ENCODE results near the gene NAV2.

NAV2 gene

GRCh38 chr11:19777377-19778102 lies 64.9 kb downstream of the NAV2 start:
- no peak for DNase-seq (ENCODE audit: extremely low read depth, low read depth)
- TF ChIP-seq CTCF (IDR thresholded peaks at IDR 0.05; ENCODE audit: low read depth, low read length): no peak

GRCh38 chr11:19779740-19780139 lies 67.1 kb downstream of the NAV2 start:
- no peak for TF ChIP-seq CTCF (IDR thresholded peaks at IDR 0.05; ENCODE audit: low read depth, low read length)
- DNase-seq (ENCODE audit: extremely low read depth, low read depth): no peak

GRCh38 chr11:19781351-19781750 lies 68.7 kb downstream of the NAV2 start:
- TF ChIP-seq CTCF (IDR thresholded peaks at IDR 0.05; ENCODE audit: low read depth, low read length): no peak
- DNase-seq (ENCODE audit: extremely low read depth, low read depth): no peak

GRCh38 chr11:19785265-19785664 lies 72.6 kb downstream of the NAV2 start:
- no peak for TF ChIP-seq CTCF (IDR thresholded peaks at IDR 0.05; ENCODE audit: low read depth, low read length)
- DNase-seq (ENCODE audit: extremely low read depth, low read depth): no peak

- no peak for TF ChIP-seq CTCF (IDR thresholded peaks at IDR 0.05; ENCODE audit: low read depth, low read length)
- DNase-seq (ENCODE audit: extremely low read depth, low read depth): no peak
These were observed 74.0 kb downstream of the NAV2 start for GRCh38 chr11:19786644-19787043.

GRCh38 chr11:19788435-19788834 lies 75.8 kb downstream of the NAV2 start:
- no peak for DNase-seq (ENCODE audit: extremely low read depth, low read depth)
- TF ChIP-seq CTCF (IDR thresholded peaks at IDR 0.05; ENCODE audit: low read depth, low read length): no peak

GRCh38 chr11:19789245-19789644 lies 76.6 kb downstream of the NAV2 start:
- no peak for TF ChIP-seq CTCF (IDR thresholded peaks at IDR 0.05; ENCODE audit: low read depth, low read length)

More at GRCh38 chr11:19789245-19789644, 76.6 kb downstream of the NAV2 start:
- DNase-seq (ENCODE audit: extremely low read depth, low read depth): no peak

All from AG09319 (cell line).